CD4-positive, alpha-beta T cell (primary cell): ENCODE data around the gene PIGL. TPM values are rescaled to one million over a fixed set of nuclear protein-coding genes. Genes with fewer than 3 reads are reported as not detected.

Source experiments
- ATAC-seq: fragments of 200-7000 bp; cut with Tn5 transposase; one replicate; pipeline ENCODE4 v1.10.0; 2022; ENCODE audit warnings: mild to moderate bottlenecking; ENCODE audit not compliant: poor library complexity
- CTCF ChIA-PET: fragments of 350-600 bp; sonication (Branson Sonifier 250); formaldehyde crosslinking; loops from one replicate; lab custom pipeline; 2021; ENCODE audit warnings: antibody characterized with exemption, inconsistent platforms; lab: Charles Lee
- POLR2A ChIA-PET: fragments of 350-600 bp; sonication (Branson Sonifier 250); formaldehyde crosslinking; loops from one replicate; lab custom pipeline; 2021; ENCODE audit warnings: antibody characterized with exemption, inconsistent platforms; lab: Charles Lee
- DNase-seq, 14 experiments: peaks; one replicate each; pipeline ENCODE4 v3.0.0-alpha.2; 2013 to 2020; ENCODE audit warnings: mixed read lengths in 2 of 14
- H3K27ac ChIP-seq, 2 donors: one replicate each; pipeline versions ENCODE4 v1.5.1 to v1.7.0; 2013; ENCODE audit warnings: low read length in 2 of 2, low read depth in 1 of 2, mild to moderate bottlenecking in 1 of 2
- H3K27me3 ChIP-seq, 2 experiments: 1 replicate in 1 of 2; 2 replicates in 1 of 2; pipeline versions ENCODE4 v1.6.1 to v1.7.0; 2013; ENCODE audit warnings: low read length in 2 of 2, control low read depth in 1 of 2, mild to moderate bottlenecking in 1 of 2, moderate library complexity in 1 of 2; ENCODE audit not compliant: insufficient read depth in 2 of 2, control insufficient read depth in 1 of 2
- H3K36me3 ChIP-seq: one replicate; pipeline ENCODE4 v1.6.1; 2013; ENCODE audit warnings: low read length, control low read depth; ENCODE audit not compliant: insufficient read depth
- H3K4me1 ChIP-seq: one replicate; pipeline ENCODE4 v1.6.1; 2013; ENCODE audit warnings: low read length, control low read depth; ENCODE audit not compliant: insufficient read depth
- H3K4me3 ChIP-seq: one replicate; pipeline ENCODE4 v1.5.1; 2013; ENCODE audit warnings: mild to moderate bottlenecking, low read length, moderate library complexity
- H3K9me3 ChIP-seq, 2 experiments: 1 replicate in 1 of 2; 2 replicates in 1 of 2; pipeline versions ENCODE4 v1.6.1 to v1.7.0; 2013; ENCODE audit warnings: low read length in 2 of 2, mild to moderate bottlenecking in 2 of 2, control low read depth in 1 of 2, moderate library complexity in 1 of 2; ENCODE audit not compliant: control insufficient read depth in 1 of 2, insufficient read depth in 1 of 2
- H3K27ac Mint-ChIP-seq: one replicate; pipeline ENCODE4 v1.8.0; 2020; ENCODE audit warnings: mixed read lengths
- H3K27me3 Mint-ChIP-seq: one replicate; pipeline ENCODE4 v1.8.0; 2021; ENCODE audit warnings: mixed read lengths
- H3K36me3 Mint-ChIP-seq: one replicate; pipeline ENCODE4 v1.8.0; 2021; ENCODE audit warnings: low read depth, mixed read lengths
- H3K4me1 Mint-ChIP-seq: one replicate; pipeline ENCODE4 v1.8.0; 2021; ENCODE audit warnings: low read depth, mixed read lengths
- H3K4me3 Mint-ChIP-seq: one replicate; pipeline ENCODE4 v1.8.0; 2020; ENCODE audit warnings: mild to moderate bottlenecking, mixed read lengths
- H3K9me3 Mint-ChIP-seq: one replicate; pipeline ENCODE4 v1.8.0; 2020; ENCODE audit warnings: mixed read lengths
- intact Hi-C, 2 experiments: fragments of 100-400 bp; cut with DNase I in 1 of 2; cut with micrococcal nuclease in 1 of 2; formaldehyde crosslinking; loops; one replicate each; pipeline versions ENCODE4 v1.15.1 to v1.9.0; 2023 to 2025; cut with DNase I, micrococcal nuclease
- total RNA-seq, 174 experiments: library from RNA in 2 of 174; stranded (reverse) in 2 of 174; gene quantifications; one replicate each; pipeline ENCODE4 v1.2.3 and lab custom pipeline; 2021 to 2026
- TF ChIP-seq, protein P1 (sequence below): fragments of 200-600 bp; IDR thresholded peaks from one replicate; pipeline ENCODE4 v1.8.0; 2022; ENCODE audit warnings: antibody characterized with exemption, mild to moderate bottlenecking

Gene PIGL
- total RNA-seq, 2 experiments from 2014 or later, result 48.4 to 49.0 TPM

GRCh38 chr17:16243801-16244567 lies 27.0 kb downstream of the PIGL start:
- no peaks in the 10 kb centered on the region for H3K4me1 ChIP-seq
- peaks cover 4% of the 10 kb centered on the region for H3K36me3 ChIP-seq
- no peaks in the 10 kb centered on the region for H3K27me3 ChIP-seq
- DNase-seq (no peak), ATAC-seq (no peak)
- no peak overlapping the region for H3K4me3 ChIP-seq
- H3K27ac ChIP-seq, result no peak overlapping the region
- Mint-ChIP-seq H3K27me3 (no peaks in the 10 kb centered on the region), H3K27ac (no peak overlapping the region), H3K4me3 (no peak overlapping the region), H3K4me1 (peaks cover 10% of the 10 kb centered on the region), H3K9me3 (no peaks in the 10 kb centered on the region), H3K36me3 (peaks cover 24% of the 10 kb centered on the region)
- H3K9me3 ChIP-seq, result no peaks in the 10 kb centered on the region
- POLR2A ChIA-PET, result no interaction called here
- intact Hi-C loops, result no loop called here
- TF ChIP-seq, protein P1, sequence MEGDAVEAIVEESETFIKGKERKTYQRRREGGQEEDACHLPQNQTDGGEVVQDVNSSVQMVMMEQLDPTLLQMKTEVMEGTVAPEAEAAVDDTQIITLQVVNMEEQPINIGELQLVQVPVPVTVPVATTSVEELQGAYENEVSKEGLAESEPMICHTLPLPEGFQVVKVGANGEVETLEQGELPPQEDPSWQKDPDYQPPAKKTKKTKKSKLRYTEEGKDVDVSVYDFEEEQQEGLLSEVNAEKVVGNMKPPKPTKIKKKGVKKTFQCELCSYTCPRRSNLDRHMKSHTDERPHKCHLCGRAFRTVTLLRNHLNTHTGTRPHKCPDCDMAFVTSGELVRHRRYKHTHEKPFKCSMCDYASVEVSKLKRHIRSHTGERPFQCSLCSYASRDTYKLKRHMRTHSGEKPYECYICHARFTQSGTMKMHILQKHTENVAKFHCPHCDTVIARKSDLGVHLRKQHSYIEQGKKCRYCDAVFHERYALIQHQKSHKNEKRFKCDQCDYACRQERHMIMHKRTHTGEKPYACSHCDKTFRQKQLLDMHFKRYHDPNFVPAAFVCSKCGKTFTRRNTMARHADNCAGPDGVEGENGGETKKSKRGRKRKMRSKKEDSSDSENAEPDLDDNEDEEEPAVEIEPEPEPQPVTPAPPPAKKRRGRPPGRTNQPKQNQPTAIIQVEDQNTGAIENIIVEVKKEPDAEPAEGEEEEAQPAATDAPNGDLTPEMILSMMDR, result no peak
- CTCF ChIA-PET, result no interaction called here

DNA sequence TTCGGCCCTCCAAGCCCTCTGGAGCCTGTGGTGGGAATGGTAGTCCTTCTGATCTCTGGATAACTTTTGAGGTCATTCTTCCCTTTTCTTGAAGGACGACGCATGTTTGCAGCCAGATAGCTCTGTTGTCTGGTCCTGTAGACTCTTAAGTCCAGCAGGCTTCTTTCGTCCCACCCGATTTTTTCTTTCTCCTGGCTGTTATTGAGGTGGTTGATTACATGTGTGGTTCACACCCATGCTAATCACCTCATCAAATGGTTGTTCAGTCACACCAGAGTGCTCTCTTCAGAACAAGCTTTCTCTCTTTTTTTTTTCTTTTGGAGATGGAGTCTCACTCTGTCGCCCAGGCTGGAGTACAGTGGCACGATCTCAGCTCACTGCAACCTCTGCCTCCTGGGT lies 30.6 kb downstream of the PIGL start:
- H3K9me3 Mint-ChIP-seq, result no peaks in the 10 kb centered on the region
- H3K36me3 Mint-ChIP-seq, result peaks cover 31% of the 10 kb centered on the region
- no peak for DNase-seq
- Histone ChIP-seq H3K4me3 (no peak overlapping the region), H3K9me3 (no peaks in the 10 kb centered on the region), H3K4me1 (no peaks in the 10 kb centered on the region), H3K27ac (no peak overlapping the region), H3K36me3 (peaks cover 14% of the 10 kb centered on the region), H3K27me3 (no peaks in the 10 kb centered on the region)
- intact Hi-C loops, result no loop called here
- TF ChIP-seq, protein P1, result no peak
- no peak for ATAC-seq
- POLR2A ChIA-PET, result no interaction called here
- H3K27me3 Mint-ChIP-seq, result no peaks in the 10 kb centered on the region
- H3K27ac Mint-ChIP-seq, result no peak overlapping the region
- H3K4me3 Mint-ChIP-seq, result no peak overlapping the region
- CTCF ChIA-PET, result no interaction called here
- peaks cover 10% of the 10 kb centered on the region for H3K4me1 Mint-ChIP-seq

DNA sequence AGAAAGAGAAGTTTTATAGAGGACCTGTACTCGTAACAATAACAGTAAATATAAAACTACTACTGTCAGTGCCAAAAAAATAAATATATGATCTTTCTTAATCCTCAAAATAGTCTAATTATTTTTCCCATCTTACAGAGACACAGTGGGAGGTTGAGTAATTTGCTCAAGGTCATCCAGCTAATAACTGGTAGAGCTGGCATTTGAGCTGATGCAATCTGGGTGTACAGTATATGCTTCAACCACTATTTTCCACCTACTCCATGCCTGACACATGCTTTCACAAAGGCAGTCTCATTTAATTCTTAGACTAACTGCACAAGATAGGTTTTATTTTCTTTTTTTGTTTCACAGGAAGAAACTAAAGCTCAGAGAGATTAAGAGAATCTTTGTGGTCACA lies 33.6 kb downstream of the PIGL start:
- Mint-ChIP-seq H3K27me3 (no peaks in the 10 kb centered on the region), H3K4me3 (no peak overlapping the region), H3K4me1 (peaks cover 9% of the 10 kb centered on the region), H3K36me3 (peaks cover 38% of the 10 kb centered on the region), H3K27ac (no peak overlapping the region), H3K9me3 (no peaks in the 10 kb centered on the region)
- Histone ChIP-seq H3K9me3 (no peaks in the 10 kb centered on the region), H3K4me3 (no peak overlapping the region), H3K4me1 (no peaks in the 10 kb centered on the region), H3K36me3 (peaks cover 14% of the 10 kb centered on the region), H3K27ac (no peak overlapping the region), H3K27me3 (no peaks in the 10 kb centered on the region)
- POLR2A ChIA-PET, result no interaction called here
- TF ChIP-seq, protein P1, result no peak
- CTCF ChIA-PET, result no interaction called here
- intact Hi-C loops, result no loop called here
- no peak for ATAC-seq
- DNase-seq, result no peak
